IMR-90 (cell line): ENCODE measurements around the gene DEF6. TPM values are rescaled to one million over a fixed set of nuclear protein-coding genes. Genes with fewer than 3 reads are reported as not detected.

ENCODE experiments used
- ATAC-seq: fragments of 200-7000 bp; cut with Tn5 transposase; 2 replicates; pipeline ENCODE4 v1.9.1; 2020; ENCODE audit warnings: low read depth, mild to moderate bottlenecking, moderate library complexity
- BruUV-seq: library from RNA; stranded (reverse); fragments of 400-500 nt; replicated peaks from 2 replicates; lab custom pipeline; 2021; lab: Mats Ljungman, UMichigan
- CTCF ChIA-PET: fragments of 300-600 bp; formaldehyde crosslinking; extraction: SDS; loops from one replicate; lab custom pipeline; 2021; ENCODE audit warnings: antibody characterized with exemption; lab: Yijun Ruan, JAX
- POLR2A ChIA-PET: fragments of 300-600 bp; sonication (Branson Sonifier 250); formaldehyde crosslinking; loops from one replicate; lab custom pipeline; 2022; ENCODE audit warnings: antibody characterized with exemption; ENCODE audit not compliant: unreplicated experiment; lab: Charles Lee
- DNase-seq: peaks from one replicate; pipeline ENCODE4 v3.0.0; 2013
- H2AFZ ChIP-seq: replicated peaks from 2 replicates; pipeline ENCODE3; 2013; ENCODE audit warnings: low read length, mild to moderate bottlenecking; ENCODE audit not compliant: poor library complexity
- H2AK5ac ChIP-seq: 2 replicates; pipeline ENCODE4 v1.6.1; 2013; ENCODE audit warnings: low read depth, low read length, inconsistent platforms
- H2AK9ac ChIP-seq: replicated peaks from 2 replicates; pipeline ENCODE3; 2013; ENCODE audit warnings: mild to moderate bottlenecking, low read depth, low read length, moderate library complexity; ENCODE audit not compliant: poor library complexity
- H2BK120ac ChIP-seq: 2 replicates; pipeline ENCODE4 v1.6.1; 2013; ENCODE audit warnings: low read depth, low read length, inconsistent platforms
- H2BK15ac ChIP-seq: 3 replicates; pipeline ENCODE4 v1.6.1; 2013; ENCODE audit warnings: low read depth, low read length, inconsistent platforms
- H2BK20ac ChIP-seq: 2 replicates; pipeline ENCODE4 v1.6.1; 2013; ENCODE audit warnings: low read depth, mild to moderate bottlenecking, inconsistent platforms, low read length, moderate library complexity
- H2BK5ac ChIP-seq: 2 replicates; pipeline ENCODE4 v1.6.1; 2013; ENCODE audit warnings: mild to moderate bottlenecking, low read depth, low read length, inconsistent platforms; ENCODE audit not compliant: poor library complexity, severe bottlenecking
- H3K14ac ChIP-seq: replicated peaks from 2 replicates; pipeline ENCODE4 v1.6.1; 2013; ENCODE audit warnings: low read depth, low read length, inconsistent platforms
- H3K18ac ChIP-seq: 2 replicates; pipeline ENCODE4 v1.6.1; 2013; ENCODE audit warnings: low read depth, low read length, control low read depth
- H3K23ac ChIP-seq: 2 replicates; pipeline ENCODE4 v1.6.1; 2013; ENCODE audit warnings: low read depth, low read length, inconsistent platforms
- H3K27ac ChIP-seq: 2 replicates; pipeline ENCODE4 v1.5.1; 2013; ENCODE audit warnings: mild to moderate bottlenecking, control low read depth, low read length; ENCODE audit not compliant: insufficient read depth
- H3K27me3 ChIP-seq: 2 replicates; pipeline ENCODE4 v1.6.1; 2013; ENCODE audit warnings: low read length; ENCODE audit not compliant: control insufficient read depth, insufficient read depth
- H3K36me3 ChIP-seq: 2 replicates; pipeline ENCODE4 v1.6.1; 2013; ENCODE audit warnings: low read length, mixed read lengths; ENCODE audit not compliant: control insufficient read depth, insufficient read depth
- H3K4ac ChIP-seq: 2 replicates; pipeline ENCODE4 v1.6.1; 2013; ENCODE audit warnings: low read depth, low read length, inconsistent platforms
- H3K4me1 ChIP-seq: 2 replicates; pipeline ENCODE4 v1.6.1; 2013; ENCODE audit warnings: low read length, mixed read lengths; ENCODE audit not compliant: control insufficient read depth, insufficient read depth
- H3K4me2 ChIP-seq: 2 replicates; pipeline ENCODE4 v1.6.1; 2013; ENCODE audit warnings: low read depth, mild to moderate bottlenecking, control low read depth, low read length, moderate library complexity
- H3K4me3 ChIP-seq: 2 replicates; pipeline ENCODE4 v1.5.1; 2013; ENCODE audit warnings: low read depth, mild to moderate bottlenecking, control low read depth, low read length, moderate library complexity; ENCODE audit not compliant: insufficient read depth
- H3K56ac ChIP-seq: 2 replicates; pipeline ENCODE4 v1.6.1; 2013; ENCODE audit warnings: low read length, inconsistent platforms; ENCODE audit not compliant: insufficient read depth; ENCODE audit errors: extremely low read depth
- H3K79me1 ChIP-seq, 2 experiments: 2 replicates each; pipeline ENCODE4 v1.6.1; 2013; ENCODE audit warnings: low read length in 2 of 2, inconsistent platforms in 1 of 2, low read depth in 1 of 2
- H3K9ac ChIP-seq: 2 replicates; pipeline ENCODE4 v1.6.1; 2013; ENCODE audit warnings: low read depth, low read length, control low read depth
- H3K9me1 ChIP-seq: 2 replicates; pipeline ENCODE4 v1.6.1; 2013; ENCODE audit warnings: low read length, inconsistent platforms; ENCODE audit not compliant: insufficient read depth
- H3K9me3 ChIP-seq: 2 replicates; pipeline ENCODE4 v1.6.1; 2013; ENCODE audit warnings: low read length; ENCODE audit not compliant: control insufficient read depth, insufficient read depth
- H4K20me1 ChIP-seq: 2 replicates; pipeline ENCODE4 v1.6.1; 2013; ENCODE audit warnings: low read length, inconsistent platforms; ENCODE audit not compliant: insufficient read depth
- H4K5ac ChIP-seq: 2 replicates; pipeline ENCODE4 v1.6.1; 2013; ENCODE audit warnings: mild to moderate bottlenecking, low read depth, low read length, control low read depth
- H4K8ac ChIP-seq, 2 experiments: 2 replicates each; pipeline ENCODE4 v1.6.1; 2013; ENCODE audit warnings: low read depth in 2 of 2, low read length in 2 of 2, control low read depth in 1 of 2, inconsistent platforms in 1 of 2
- H4K91ac ChIP-seq: 2 replicates; pipeline ENCODE4 v1.6.1; 2013; ENCODE audit warnings: low read depth, low read length, inconsistent platforms; ENCODE audit not compliant: insufficient read depth
- NFE2L2 ChIP-seq: fragments of 150-350 bp; IDR thresholded peaks from 2 replicates; pipeline ENCODE4 v1.6.1; 2016; ENCODE audit warnings: low read depth, mild to moderate bottlenecking, low read length
- SMC3 ChIP-seq: fragments of 150-350 bp; IDR thresholded peaks from 2 replicates; pipeline ENCODE4 v1.6.1; 2016; ENCODE audit warnings: low read depth, mild to moderate bottlenecking, antibody characterized with exemption, low read length, moderate library complexity
- WGBS, 2 experiments: methylation state at CpG; one replicate each; pipeline versions ENCODE4 v1.1.5 to v1.1.7; 2013; ENCODE audit warnings: missing lambda C conversion rate in 2 of 2; ENCODE audit not compliant: insufficient read length in 1 of 2; ENCODE audit errors: extremely low coverage in 2 of 2; 5-methylcytosine and 5-hydroxymethylcytosine counted together
- dilution Hi-C: fragments of 300-500 bp; cut with HindIII; formaldehyde crosslinking; loops from one replicate; pipeline ENCODE4 v1.14.3; 2018; ENCODE audit warnings: low sequenced_read_pairs; ENCODE audit not compliant: unreplicated experiment
- in situ Hi-C: fragments of 300-500 bp; cut with MboI; formaldehyde crosslinking; loops from 3 replicates; pipeline ENCODE4 v1.14.3; 2019; ENCODE audit warnings: low sequenced_read_pairs, inconsistent platforms, mixed read lengths
- intact Hi-C: fragments of 100-400 bp; cut with micrococcal nuclease; formaldehyde crosslinking; loops from 2 replicates; pipeline ENCODE4 v1.10.0; 2022
- polyA plus RNA-seq, 3 experiments: library from polyadenylated mRNA; depleted of rRNA; stranded (reverse); fragments of >200 nt; gene quantifications; 2 replicates each; pipeline ENCODE4 v1.2.3, GENCODE V29; 2012; ENCODE audit warnings: low replicate concordance in 1 of 3
- total RNA-seq: library from RNA; depleted of rRNA; stranded (reverse); fragments of >200 nt; gene quantifications from 2 replicates; pipeline ENCODE4 v1.2.3, GENCODE V29; 2012
- TF ChIP-seq, protein P1 (sequence below): conservative IDR thresholded peaks from 2 replicates; pipeline ENCODE4 v1.5.1; 2012; ENCODE audit warnings: mild to moderate bottlenecking, low read depth, low read length, improper control_type of control experiment
- TF ChIP-seq, protein P2 (sequence below): fragments of 150-350 bp; IDR thresholded peaks from 2 replicates; pipeline ENCODE4 v1.6.1; 2016; ENCODE audit warnings: low read depth, mild to moderate bottlenecking, low read length, moderate library complexity, borderline replicate concordance

Gene DEF6
- total and polyA plus RNA-seq, 2 of the 4 experiments (the other 2 are of a cell fraction) = 2.5 to 4.2 TPM

DNA sequence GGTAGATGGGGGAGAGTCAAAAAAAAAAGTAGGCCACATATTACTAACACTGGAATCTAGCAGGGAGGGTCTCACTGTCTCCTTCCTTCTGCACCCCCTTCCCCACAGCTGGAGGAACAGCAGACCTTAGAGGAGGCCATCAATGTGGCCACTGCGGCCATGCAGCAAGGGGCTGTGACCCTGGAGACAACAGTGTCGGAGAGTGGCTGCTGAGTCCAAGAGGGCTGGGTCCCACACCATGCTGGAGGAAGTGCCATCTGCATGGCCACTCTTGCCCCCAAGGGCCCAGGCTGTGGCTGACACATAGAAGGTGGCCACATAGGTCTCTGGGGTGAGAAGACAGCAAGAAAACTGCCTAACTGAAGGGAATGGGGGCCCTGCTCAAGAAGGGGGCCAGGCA is 2.6 kb upstream of the DEF6 start:
- H2AK9ac ChIP-seq = no peak overlapping the region
- no peak overlapping the region for H2BK120ac ChIP-seq
- CTCF ChIA-PET = interaction anchor here (0.7 kb wide), 1 partner anchor 155 kb away, joined by 4 read pairs; no protein-coding TSS in a partner anchor
- POLR2A ChIA-PET = no interaction called here
- peaks cover 52% of the 10 kb centered on the region for H3K36me3 ChIP-seq
- no peaks in the 10 kb centered on the region for H3K79me1 ChIP-seq
- H2AK5ac ChIP-seq = no peak overlapping the region
- dilution Hi-C loops = no loop called here
- in situ Hi-C loops = no loop called here
- H3K9me1 ChIP-seq = peaks cover 4% of the 10 kb centered on the region; the same call in 1 of the 2 replicates
- H2BK20ac ChIP-seq = no peak overlapping the region
- H2AFZ ChIP-seq = no peak overlapping the region
- no peak overlapping the region for H3K18ac ChIP-seq
- H2BK5ac ChIP-seq = no peak overlapping the region
- no peak overlapping the region for H4K91ac ChIP-seq
- no peak overlapping the region for H3K4ac ChIP-seq
- H3K27ac ChIP-seq = no peak overlapping the region
- H4K20me1 ChIP-seq = no peaks in the 10 kb centered on the region
- no peak overlapping the region for H3K14ac ChIP-seq
- intact Hi-C loops = loop anchor here (5.0 kb wide), 2 partner anchors 157 to 172 kb away; partner anchors contain the start of genes FANCE and RPL10A
- TF ChIP-seq NFE2L2 (no peak), SMC3 (no peak)
- TF ChIP-seq, protein P1, sequence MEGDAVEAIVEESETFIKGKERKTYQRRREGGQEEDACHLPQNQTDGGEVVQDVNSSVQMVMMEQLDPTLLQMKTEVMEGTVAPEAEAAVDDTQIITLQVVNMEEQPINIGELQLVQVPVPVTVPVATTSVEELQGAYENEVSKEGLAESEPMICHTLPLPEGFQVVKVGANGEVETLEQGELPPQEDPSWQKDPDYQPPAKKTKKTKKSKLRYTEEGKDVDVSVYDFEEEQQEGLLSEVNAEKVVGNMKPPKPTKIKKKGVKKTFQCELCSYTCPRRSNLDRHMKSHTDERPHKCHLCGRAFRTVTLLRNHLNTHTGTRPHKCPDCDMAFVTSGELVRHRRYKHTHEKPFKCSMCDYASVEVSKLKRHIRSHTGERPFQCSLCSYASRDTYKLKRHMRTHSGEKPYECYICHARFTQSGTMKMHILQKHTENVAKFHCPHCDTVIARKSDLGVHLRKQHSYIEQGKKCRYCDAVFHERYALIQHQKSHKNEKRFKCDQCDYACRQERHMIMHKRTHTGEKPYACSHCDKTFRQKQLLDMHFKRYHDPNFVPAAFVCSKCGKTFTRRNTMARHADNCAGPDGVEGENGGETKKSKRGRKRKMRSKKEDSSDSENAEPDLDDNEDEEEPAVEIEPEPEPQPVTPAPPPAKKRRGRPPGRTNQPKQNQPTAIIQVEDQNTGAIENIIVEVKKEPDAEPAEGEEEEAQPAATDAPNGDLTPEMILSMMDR = no peak
- TF ChIP-seq, protein P2, sequence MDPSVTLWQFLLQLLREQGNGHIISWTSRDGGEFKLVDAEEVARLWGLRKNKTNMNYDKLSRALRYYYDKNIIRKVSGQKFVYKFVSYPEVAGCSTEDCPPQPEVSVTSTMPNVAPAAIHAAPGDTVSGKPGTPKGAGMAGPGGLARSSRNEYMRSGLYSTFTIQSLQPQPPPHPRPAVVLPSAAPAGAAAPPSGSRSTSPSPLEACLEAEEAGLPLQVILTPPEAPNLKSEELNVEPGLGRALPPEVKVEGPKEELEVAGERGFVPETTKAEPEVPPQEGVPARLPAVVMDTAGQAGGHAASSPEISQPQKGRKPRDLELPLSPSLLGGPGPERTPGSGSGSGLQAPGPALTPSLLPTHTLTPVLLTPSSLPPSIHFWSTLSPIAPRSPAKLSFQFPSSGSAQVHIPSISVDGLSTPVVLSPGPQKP = no peak
- H4K8ac ChIP-seq = no peak overlapping the region
- DNase-seq = no peak
- BruUV-seq = no TSS peak
- 75% methylated on average over 2 of the region's 2 CpGs; no CpG with 5 or more reads in 1 of the 2 experiments for WGBS, 2 experiments
- no peak overlapping the region for H3K56ac ChIP-seq
- no peak for ATAC-seq
- no peak overlapping the region for H4K5ac ChIP-seq
- no peak overlapping the region for H3K4me2 ChIP-seq
- no peak overlapping the region for H2BK15ac ChIP-seq
- H3K27me3 ChIP-seq = no peaks in the 10 kb centered on the region
- peaks cover 4% of the 10 kb centered on the region; the same call in 1 of the 2 replicates for H3K4me1 ChIP-seq
- H3K9me3 ChIP-seq = no peaks in the 10 kb centered on the region
- no peak overlapping the region for H3K9ac ChIP-seq
- H3K4me3 ChIP-seq = no peak overlapping the region
- no peak overlapping the region for H3K23ac ChIP-seq
